ENCODE data around the gene RPL22L1. TPM values are rescaled to one million over a fixed set of nuclear protein-coding genes. Genes with fewer than 3 reads are reported as not detected.
"Not testable (repeated sequence)": the region's sequence is repeated elsewhere in the genome, so short reads cannot be mapped to it uniquely, and the experiment has no call there.

The RPL22L1 gene
- total and polyA plus RNA-seq, 8 donors, result 41.1 to 115 (median 71.4) TPM

DNA sequence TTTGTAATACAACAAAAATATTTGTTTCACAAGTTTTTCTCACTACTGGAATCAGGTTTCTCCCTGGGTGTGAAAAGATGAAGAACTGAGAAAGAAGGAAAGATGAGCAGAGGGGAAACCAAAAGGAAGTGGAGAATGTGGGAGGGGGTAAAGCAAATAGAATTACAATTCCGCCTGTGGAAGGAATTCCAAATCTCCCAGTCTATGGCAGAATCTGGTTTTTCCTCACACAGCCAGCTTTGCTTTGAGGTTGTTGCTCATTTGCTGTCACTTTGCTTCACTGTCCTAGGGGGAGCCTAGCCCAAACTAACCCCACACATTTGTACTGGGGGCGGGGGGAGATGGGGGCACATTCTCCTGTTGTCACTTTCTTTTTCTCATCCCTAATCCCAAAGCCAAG, 43.9 kb downstream of the RPL22L1 start:
- Histone ChIP-seq H3K36me3 (no peaks in the 10 kb centered on the region), H3K9me3 (no peaks in the 10 kb centered on the region), H3K27me3 (no peaks in the 10 kb centered on the region), H3K4me3 (no peak overlapping the region), H3K27ac (no peak overlapping the region), H3K4me1 (no peaks in the 10 kb centered on the region)
- ATAC-seq (no peak), DNase-seq (no peak)
- no peak for TF ChIP-seq CTCF (IDR thresholded peaks at IDR 0.05)
- intact Hi-C loops (cut with DNase I), result no loop called here

GRCh38 chr3:170823562-170823961, 46.4 kb downstream of the RPL22L1 start:
- intact Hi-C loops (cut with DNase I); H3K27ac ChIP-seq; ATAC-seq: not testable (repeated sequence)

DNA sequence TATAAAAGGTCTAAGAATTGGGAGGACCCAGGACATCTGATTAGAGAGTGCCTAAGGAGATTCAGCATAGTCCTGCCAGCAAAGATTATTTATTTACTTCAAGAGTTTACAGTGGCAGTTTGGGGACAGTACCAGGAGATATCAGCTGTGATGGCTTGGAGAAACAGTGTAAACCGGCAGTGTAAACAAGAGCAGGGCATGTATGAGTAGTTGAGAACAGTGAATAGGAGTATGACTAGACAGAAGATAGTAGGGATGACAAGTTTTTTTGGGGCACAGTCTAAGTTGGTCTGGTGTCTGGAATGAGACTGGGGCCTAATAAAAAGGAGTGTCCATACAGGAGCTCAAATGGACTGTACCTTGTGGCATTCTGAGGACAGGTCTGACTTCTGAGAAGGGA, 51.7 kb downstream of the RPL22L1 start:
- not testable (repeated sequence) for H3K9me3 ChIP-seq, H3K4me1 ChIP-seq, DNase-seq, H3K27ac ChIP-seq, H3K36me3 ChIP-seq, ATAC-seq, H3K27me3 ChIP-seq, H3K4me3 ChIP-seq
- intact Hi-C loops (cut with DNase I), result loop anchor here in 1 of 2 donors (10.0 kb wide), 1 partner anchor 504 kb away; no protein-coding TSS in a partner anchor

More at GRCh38 chr3:170823562-170823961, 46.4 kb downstream of the RPL22L1 start:
- not testable (repeated sequence) for H3K4me1 ChIP-seq, H3K9me3 ChIP-seq, H3K4me3 ChIP-seq, H3K36me3 ChIP-seq, DNase-seq, H3K27me3 ChIP-seq

DNA sequence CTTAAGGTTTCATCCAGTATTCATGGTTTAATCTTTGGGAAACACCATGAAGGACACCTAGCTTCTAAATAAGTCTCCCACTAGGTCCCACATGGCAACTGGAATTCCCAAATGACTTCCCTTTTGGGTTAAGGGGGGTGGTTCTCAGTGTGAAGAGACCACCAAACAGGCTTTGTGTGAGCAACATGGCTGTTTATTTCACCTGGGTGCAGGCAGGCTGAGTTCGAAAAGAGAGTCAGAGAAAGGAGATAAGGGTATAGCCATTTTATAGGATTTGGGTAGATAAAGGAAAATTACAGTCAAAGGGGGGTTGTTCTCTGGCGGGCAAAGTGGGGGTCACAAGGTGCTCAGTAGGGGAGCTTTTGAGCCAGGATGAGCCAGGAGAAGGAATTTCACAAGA, 52.5 kb downstream of the RPL22L1 start:
- not testable (repeated sequence) for H3K27ac ChIP-seq, H3K27me3 ChIP-seq, H3K4me3 ChIP-seq, H3K36me3 ChIP-seq, H3K4me1 ChIP-seq, H3K9me3 ChIP-seq, ATAC-seq, DNase-seq
- intact Hi-C loops (cut with DNase I), result loop anchor here in 1 of 2 donors (10.0 kb wide), 1 partner anchor 503 kb away; no protein-coding TSS in a partner anchor

DNA sequence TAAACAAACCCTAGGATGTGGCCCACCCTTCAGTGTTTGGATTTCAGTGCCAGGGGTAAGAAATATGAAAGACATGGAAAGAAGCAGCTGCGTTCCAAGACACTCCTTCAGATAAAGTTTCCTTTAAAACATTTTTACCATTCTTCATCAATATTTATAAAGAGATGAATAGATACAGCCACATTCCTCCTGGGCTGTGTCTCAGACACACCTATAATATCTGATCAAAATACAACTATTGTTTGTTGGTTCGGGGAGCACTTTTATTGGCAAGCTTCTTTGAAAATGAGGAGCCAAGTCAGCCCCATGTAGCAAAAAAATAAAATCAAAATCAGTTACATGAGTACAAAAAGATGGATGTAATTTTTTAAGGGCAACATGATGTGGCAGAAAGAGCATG, 53.2 kb downstream of the RPL22L1 start:
- DNase-seq (no peak), ATAC-seq (no peak)
- Histone ChIP-seq H3K27ac (no peak overlapping the region), H3K36me3 (no peaks in the 10 kb centered on the region), H3K9me3 (no peaks in the 10 kb centered on the region), H3K4me1 (peaks cover 0 to 3% of the 10 kb centered on the region in 2 donors), H3K4me3 (no peak overlapping the region), H3K27me3 (no peaks in the 10 kb centered on the region)
- intact Hi-C loops (cut with DNase I), result loop anchor here in 1 of 2 donors (10.0 kb wide), 1 partner anchor 502 kb away; no protein-coding TSS in a partner anchor
- no peak for TF ChIP-seq CTCF (IDR thresholded peaks at IDR 0.05)

DNA sequence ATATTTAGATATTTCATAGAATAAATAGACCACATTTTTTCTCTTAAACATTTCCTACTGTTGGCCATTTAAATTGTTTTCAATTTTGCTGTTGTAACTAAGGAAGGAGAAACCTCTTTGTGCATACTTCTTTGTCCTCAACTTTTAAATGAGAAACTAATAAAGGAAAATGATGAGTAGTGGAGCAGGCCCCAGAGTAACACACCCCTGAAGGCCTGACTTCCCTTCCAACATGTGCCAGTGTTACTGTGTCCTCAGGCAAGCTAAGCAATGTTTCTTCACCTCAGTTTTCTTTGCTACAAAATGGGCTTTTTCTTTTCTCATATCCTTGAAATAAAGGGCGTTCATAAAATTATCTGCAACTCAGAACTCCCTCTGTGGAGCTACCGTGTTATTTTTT, 53.7 kb downstream of the RPL22L1 start:
- ATAC-seq, result no peak
- intact Hi-C loops (cut with DNase I), result loop anchor here in 1 of 2 donors (10.0 kb wide), 1 partner anchor 502 kb away; no protein-coding TSS in a partner anchor
- TF ChIP-seq CTCF (IDR thresholded peaks at IDR 0.05), result no peak

DNA sequence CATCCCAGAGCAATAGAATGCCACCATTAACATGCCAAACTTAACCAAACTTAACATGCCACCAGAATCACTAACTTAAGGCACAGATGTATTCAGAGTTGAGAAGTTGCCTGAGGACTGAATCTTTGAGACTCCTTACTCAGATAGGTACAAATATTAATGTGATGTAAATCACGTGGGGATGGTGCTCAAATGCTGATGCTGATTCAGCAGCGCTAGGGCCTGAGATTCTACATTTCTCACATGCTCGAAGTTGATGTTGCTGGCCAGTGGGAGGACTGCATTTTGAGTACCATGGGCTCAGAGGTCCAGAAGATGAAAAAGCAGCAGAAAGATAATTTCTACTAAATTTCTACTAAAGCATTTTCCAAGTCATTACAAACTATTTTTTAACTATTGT, 54.1 kb downstream of the RPL22L1 start:
- ATAC-seq (no peak), DNase-seq (no peak)
- no peak overlapping the region for H3K27ac ChIP-seq
- H3K9me3 ChIP-seq, result no peaks in the 10 kb centered on the region
- no peaks in the 10 kb centered on the region for H3K27me3 ChIP-seq
- intact Hi-C loops (cut with DNase I), result loop anchor here in 1 of 2 donors (10.0 kb wide), 1 partner anchor 501 kb away; no protein-coding TSS in a partner anchor
- H3K4me3 ChIP-seq, result no peak overlapping the region
- peaks cover 0 to 3% of the 10 kb centered on the region in 2 donors for H3K4me1 ChIP-seq
- no peaks in the 10 kb centered on the region for H3K36me3 ChIP-seq
- TF ChIP-seq CTCF (IDR thresholded peaks at IDR 0.05), result no peak

More for the DNA sequence above, 53.7 kb downstream of the RPL22L1 start:
- Histone ChIP-seq H3K36me3 (no peaks in the 10 kb centered on the region), H3K9me3 (no peaks in the 10 kb centered on the region), H3K27me3 (no peaks in the 10 kb centered on the region), H3K4me1 (peaks cover 0 to 3% of the 10 kb centered on the region in 2 donors), H3K4me3 (no peak overlapping the region), H3K27ac (no peak overlapping the region)
- DNase-seq, result no peak

Data from left lung (tissue), 10 donors.